OCI-M1 (cell line): Measurements from ENCODE around the gene GNAQ.
A peak's percentile ranks its signal among the peaks of the same experiment; 100 is the strongest.

Experiments used
- DNase-seq: peaks from one replicate; lab custom pipeline; 2025; lab: John Stamatoyannopoulos, UW

GNAQ gene

GRCh38 chr9:78003730-78004129, 27.9 kb downstream of the GNAQ start:
- no peak for DNase-seq

DNA sequence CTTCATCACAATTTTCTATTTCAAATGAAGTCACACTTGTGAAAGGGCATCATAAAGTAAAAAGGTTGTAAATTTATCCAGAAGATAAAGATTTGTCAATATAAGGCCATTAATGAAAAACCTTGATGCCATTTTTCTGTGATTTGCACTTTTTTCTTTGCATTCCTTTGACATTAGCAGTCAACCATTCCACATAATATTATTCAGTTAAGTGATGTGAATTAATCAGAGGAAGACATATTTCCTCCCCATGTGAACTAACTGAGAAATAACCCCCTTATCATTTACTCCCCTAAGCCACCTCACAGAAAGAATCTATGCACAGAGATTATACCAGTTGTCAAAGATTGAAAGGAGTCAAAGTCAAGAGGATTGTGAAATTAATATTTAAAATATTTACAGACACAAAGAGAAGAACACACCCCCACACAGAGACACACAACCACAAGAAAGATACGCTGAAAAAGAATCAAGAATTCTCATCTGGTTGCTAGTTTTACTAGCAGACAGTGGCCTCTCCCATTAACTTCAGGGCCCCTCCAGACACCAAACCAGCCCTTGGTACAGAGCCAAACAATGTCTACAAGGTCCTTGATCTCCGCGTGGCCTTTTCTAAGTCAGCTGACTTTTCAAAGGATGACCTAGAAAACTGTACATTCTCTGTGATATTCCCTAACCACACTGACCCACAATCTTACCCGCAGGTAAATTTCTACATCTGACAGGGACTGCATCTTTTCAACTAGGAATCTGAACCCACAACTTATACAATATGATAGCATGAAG, 29.5 kb downstream of the GNAQ start:
- DNase-seq: no peak

GRCh38 chr9:78000221-78000620, 31.4 kb downstream of the GNAQ start:
- DNase-seq: no peak

DNA sequence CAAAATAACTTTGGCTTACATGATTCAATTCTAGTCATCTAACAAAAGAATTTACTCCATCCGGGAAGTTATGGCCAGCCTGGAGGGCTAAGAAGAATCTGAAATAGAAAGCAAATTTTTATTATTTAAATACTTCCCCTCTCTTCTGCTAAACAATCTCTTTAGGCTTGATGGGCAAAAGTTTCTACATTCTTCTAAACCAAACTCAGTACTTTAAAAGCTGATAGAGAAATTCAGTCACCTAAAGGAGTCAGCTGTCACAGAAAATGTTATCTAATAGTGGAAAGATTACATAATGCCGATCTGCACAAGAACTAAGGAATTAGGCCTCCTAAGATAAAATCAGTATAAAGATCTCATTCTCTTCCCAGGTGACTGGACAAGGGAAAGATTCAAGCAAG, 32.4 kb downstream of the GNAQ start:
- no peak for DNase-seq

DNA sequence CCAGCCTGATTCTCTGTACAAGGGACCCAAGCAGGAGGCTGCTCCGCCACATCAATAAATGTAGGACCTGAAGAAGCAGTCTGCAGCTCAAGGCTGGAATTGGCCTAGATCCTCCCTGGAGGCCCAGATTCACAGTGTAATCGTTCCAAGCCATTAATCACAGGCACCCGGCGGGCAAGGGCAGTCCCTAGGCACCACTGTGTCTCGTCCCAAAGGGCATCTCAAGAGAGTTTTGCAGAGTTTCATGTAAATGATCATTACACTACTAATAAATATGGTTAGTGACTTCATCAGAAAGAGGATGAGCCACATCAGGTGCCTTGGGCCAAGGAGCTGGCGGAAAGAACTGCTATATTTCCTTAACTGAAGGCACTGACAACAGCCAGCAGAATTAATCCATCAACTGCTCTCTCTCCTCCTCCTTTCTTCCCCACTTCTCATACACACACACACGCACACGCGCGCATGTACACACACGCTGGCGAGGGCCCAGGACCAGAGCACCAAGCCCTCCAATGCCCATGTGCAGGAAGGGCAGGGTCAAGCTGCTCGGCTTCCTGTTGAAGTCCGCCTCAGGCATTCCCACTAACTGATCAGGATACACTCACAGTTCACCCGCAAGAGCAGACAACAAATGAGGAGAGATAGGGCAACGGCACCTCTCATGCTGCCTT, 33.9 kb downstream of the GNAQ start:
- DNase-seq: no peak

- no peak for DNase-seq
Observed at GRCh38 chr9:77996696-77997095, 34.9 kb downstream of the GNAQ start.

DNA sequence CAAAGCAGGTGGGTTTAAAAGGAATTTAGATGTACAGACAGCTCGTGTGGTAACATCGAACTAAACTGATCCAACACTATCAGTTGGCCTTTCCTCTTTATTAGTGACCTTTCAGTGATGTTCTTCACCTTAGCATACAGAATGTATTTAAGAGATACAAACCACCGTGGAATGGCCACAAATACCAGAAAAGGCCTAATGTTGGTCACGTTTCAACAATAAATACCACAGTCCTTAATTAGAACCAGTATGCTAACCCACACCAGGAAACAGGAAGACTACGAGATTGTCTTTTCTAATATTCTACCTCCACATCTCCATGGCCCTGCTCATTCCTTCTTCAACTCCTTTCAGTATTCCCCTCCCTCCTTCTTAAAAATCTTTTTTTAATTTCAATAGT, 40.4 kb downstream of the GNAQ start:
- DNase-seq: no peak

- no peak for DNase-seq
Observed at GRCh38 chr9:77989909-77990308, 41.7 kb downstream of the GNAQ start.

GRCh38 chr9:77989458-77989857, 42.2 kb downstream of the GNAQ start:
- DNase-seq: no peak

DNA sequence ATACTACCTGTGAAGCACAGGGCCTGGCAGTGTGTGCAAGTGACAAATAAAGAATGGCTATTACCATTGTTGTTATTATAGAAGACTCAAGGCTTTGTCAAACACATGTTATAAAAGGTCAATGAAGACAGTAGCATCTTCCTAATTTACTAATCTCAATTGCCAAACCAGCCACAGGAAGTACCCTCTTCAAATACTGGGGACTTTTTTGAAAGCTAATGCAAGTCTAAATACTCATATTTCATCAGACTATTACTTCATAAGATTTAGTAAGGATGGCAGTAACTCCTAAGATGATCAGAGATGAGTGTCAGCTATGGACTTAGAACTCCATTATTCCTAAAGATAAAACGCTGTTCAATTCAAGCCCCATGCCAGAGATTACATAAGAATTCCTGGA, 43.0 kb downstream of the GNAQ start:
- no peak for DNase-seq

DNA sequence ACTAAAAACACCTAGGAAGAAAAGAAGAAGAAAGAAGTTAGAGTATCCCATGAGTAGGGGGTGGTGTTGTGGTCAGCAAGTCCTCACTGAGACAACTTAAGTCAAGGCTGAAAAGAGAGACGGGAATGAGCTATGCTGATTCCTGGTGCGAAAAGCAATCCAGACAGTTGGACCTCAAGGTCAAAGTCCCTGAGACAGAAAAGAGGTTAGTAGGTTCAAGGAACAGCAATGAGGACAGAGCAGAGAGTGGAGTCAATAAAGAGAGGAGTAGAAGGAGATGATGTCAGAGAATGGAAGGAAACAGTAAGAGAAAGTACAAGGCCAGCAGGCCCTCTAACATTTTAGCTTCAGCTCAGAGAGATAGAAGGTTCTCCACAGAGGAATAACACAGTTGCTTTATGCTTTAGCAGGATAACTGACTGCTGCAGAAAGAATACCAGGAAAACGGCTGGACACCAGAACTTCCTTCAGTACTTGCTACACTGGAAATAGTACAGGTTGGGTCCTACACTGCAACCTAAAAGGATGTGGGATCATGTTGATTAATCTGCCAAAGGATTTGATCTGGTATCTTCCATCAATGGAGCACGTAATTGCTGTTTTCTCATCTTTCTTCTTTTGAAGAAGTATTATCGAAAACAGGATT, 43.6 kb downstream of the GNAQ start:
- DNase-seq: peak; percentile 57

DNA sequence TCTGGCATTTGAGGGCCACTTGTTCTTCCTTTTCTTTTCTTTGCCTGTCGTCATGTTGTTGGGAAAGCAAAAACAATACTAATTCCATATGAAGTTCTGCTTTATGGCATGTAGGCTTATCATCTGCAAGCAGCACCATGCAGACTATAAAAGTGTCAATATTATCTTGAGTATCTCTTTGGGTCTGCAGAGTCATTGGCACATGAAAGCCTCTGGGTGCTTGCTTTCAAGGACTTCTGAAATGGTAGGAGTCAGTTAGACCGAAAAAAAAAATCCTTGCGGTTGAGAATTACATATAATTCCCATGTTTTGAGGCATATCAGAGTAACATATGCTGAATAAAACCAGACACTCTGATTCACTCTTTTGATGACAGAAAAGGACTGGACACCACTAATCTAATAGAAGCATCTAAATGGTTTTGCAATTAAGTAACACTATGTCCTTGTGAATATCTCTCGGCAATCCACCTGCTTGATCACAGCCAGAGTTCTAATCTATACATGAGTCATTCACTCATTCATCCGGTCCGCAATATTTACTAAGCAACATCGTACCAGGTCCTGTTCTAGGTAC, 44.4 kb downstream of the GNAQ start:
- DNase-seq: peak; percentile 95

GRCh38 chr9:77985996-77986395, 45.6 kb downstream of the GNAQ start:
- no peak for DNase-seq

GRCh38 chr9:77983320-77983662, 48.3 kb downstream of the GNAQ start:
- DNase-seq: no peak

GRCh38 chr9:77982581-77983319, 48.9 kb downstream of the GNAQ start:
- DNase-seq: no peak

- no peak for DNase-seq
Observed at GRCh38 chr9:77981907-77982306, 49.7 kb downstream of the GNAQ start.

- DNase-seq: peak; percentile 83
Observed at GRCh38 chr9:77981332-77981731, 50.3 kb downstream of the GNAQ start.

DNA sequence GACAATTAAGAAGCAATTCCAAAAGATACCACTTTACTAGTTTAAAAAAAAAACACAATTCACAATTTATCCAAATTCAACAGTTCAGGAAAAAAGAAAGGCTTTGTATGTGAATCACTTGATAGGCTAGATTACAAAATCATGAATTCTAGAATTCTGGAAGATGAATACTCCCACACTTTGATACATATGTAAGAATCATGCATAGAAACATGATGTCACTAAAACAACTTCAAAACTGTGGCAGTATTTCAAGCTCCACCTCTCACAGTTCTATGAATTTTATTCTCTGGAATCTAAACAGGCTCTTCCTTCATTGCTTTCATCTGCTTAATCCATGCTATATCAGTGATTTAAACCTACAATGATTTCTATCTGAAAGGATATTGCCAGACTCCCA, 51.0 kb downstream of the GNAQ start:
- no peak for DNase-seq

GRCh38 chr9:77978086-77978781, 53.4 kb downstream of the GNAQ start:
- no peak for DNase-seq

- peak; percentile 91 for DNase-seq
Observed at GRCh38 chr9:77977210-77977611, 54.4 kb downstream of the GNAQ start.

- DNase-seq: no peak
Observed at GRCh38 chr9:77975806-77976205, 55.8 kb downstream of the GNAQ start.

GRCh38 chr9:77975036-77975435, 56.6 kb downstream of the GNAQ start:
- DNase-seq: no peak
